Islet of Langerhans (tissue), 1 donor: Measurements from ENCODE around the gene LIPG.
"Not testable (repeated sequence)": the region's sequence is repeated elsewhere in the genome, so short reads cannot be mapped to it uniquely, and the experiment has no call there.

ENCODE experiments used
- FAIRE-seq: peaks from one replicate; lab custom pipeline; 2011; peaks lifted over from hg19 to GRCh38; lab: Jason Lieb, UNC

LIPG gene

DNA sequence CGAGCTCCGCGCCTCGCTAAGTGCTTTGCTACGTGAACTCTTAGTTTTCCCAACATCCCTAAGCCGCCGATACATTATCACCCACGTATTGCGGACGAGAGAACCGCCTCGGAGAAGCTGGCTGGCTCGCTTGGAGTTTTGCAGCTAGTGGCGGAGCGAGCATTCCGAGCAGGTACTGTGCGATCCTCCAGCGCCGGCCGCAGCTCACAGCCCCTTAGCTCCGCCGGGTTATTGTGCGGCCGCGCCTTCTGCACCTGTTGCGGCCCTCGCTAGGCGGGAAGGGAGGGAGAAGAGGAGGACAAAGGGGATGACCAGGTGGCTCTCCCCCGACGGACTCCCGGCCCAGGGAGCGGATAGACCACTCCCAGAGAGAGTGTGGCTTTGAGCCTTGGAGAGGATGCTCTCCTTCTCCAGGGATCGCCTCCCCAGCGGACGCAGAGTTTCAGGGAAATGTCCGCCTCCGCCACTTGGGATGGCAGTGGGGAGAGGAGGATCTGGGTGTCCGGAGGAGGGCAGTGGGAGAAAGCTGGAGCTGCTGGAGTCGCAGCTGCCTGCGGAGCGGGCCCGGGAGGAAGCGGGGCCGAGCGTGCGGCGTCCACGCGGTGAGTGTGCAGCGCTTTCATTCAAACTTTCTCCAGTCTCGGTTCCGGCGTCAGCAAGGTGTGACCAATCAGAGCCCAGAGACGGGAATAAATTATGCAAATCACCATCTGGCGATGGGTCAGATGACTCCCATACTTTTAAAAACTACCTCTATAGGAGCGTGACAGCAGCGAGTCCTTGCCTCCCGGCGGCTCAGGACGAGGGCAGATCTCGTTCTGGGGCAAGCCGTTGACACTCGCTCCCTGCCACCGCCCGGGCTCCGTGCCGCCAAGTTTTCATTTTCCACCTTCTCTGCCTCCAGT, at the start of gene LIPG:
LIPG (plus strand) TSS at position 769 of the 905 bp plus-strand sequence. CDS start 252 bp downstream, outside the sequence.
- peak; percentile 80 for FAIRE-seq

GRCh38 chr18:49512876-49513275, 49.0 kb upstream of the LIPG start:
- not testable (repeated sequence) for FAIRE-seq

DNA sequence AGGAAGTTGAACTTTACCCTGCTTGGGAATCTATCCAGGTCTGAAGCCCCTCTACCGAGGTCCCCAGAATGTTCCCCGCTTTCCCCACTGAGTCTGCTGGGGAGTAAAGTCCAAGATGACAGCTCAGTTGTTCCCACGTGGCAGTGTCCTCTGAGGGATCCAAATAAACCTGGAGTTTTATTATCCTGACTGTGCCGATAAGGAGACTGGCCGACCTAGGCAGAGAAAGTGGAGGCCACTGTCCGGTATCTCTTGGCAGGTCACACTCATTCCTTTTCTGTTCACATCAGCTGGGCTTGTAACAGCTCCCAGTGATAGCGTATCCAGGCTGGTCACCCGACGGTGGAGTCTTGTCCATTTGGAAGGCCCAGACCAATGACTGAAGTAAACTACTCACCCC, 47.3 kb upstream of the LIPG start:
- FAIRE-seq, result no peak

- not testable (repeated sequence) for FAIRE-seq
Measured at GRCh38 chr18:49515003-49515402, 46.9 kb upstream of the LIPG start.

GRCh38 chr18:49515516-49515915, 46.3 kb upstream of the LIPG start:
- FAIRE-seq, result no peak

DNA sequence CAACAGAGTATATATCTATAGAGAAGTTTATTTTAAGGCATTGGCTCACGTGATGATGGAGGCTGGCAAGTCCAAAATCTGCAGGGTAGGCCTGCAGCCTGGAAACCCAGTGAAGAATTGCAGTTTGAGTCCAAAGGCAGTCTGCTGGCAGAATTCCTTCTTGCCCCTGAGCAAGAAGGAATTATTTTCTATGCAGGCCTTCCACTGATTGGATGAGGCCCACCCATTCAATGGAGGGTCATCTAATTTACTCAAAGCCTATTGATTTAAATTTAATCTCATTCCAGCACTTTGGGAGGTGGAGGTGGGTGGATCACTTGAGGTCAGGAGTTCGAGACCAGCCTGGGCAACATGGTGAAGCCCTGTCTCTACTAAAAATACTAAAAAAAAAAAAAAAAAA, 44.4 kb upstream of the LIPG start:
- FAIRE-seq, result no peak

DNA sequence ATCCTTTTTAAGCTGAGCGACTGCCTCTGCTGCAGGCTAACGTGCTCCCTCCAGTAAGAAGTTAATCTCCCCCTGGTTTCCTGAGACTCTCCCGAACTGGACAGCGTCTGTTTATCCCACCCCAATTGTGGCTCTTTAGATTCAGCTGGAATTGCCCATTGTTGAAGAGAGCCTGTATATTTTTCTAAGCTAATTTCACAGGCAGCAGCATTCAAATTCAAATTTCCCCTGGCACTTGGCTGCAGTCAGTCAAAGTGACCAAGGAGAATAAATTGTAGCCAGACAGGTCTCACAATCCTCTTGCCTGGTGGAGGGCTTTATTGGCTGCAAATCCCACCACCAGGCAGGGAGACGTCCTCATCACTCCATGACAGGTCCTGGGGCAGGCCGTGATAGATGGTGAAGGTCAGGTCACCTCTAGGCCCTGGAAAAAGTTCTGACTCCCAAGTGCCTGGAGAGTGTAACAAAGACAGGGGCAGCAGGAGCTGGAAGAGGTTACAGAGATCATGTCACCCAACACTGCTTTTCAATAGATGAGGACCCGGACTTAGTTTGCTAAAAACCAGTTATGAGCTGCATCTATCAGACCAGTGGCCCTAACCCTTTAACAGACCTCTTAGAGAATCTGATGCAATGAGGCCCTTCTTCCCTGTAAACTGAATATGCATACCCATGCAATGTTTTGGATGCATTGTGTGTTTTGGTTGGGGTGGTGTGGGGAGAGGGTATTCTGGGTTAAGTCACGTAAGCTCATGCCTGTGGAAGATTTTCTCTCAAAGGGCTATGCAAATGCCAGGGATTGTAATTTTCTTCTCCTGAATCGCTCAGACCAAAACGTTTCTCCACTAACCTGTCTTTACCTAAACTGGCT, 42.5 kb upstream of the LIPG start:
- no peak for FAIRE-seq

DNA sequence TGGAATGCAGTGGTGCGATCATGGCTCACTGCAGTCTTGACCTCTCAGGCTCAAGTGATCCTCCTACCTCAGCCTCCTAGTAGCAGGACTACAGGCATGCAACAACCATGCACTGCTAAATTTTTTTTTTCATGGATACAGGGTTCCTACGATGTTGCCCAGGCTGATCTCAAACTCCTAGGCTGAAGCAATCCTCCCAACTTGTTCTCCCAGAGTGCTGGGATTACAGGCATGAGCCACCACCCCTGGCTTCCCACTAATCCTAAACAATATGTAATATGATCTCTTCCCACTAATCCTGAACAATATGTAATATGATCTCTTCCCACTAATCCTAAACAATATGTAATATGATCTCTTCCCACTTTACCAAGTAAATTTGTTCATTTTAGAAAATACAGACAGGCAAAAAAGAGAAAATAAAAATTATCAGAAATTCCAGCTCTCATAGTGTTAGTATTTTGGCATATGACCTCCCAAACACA, 41.2 kb upstream of the LIPG start:
- no peak for FAIRE-seq

GRCh38 chr18:49521216-49521835, 40.5 kb upstream of the LIPG start:
- FAIRE-seq, result no peak

DNA sequence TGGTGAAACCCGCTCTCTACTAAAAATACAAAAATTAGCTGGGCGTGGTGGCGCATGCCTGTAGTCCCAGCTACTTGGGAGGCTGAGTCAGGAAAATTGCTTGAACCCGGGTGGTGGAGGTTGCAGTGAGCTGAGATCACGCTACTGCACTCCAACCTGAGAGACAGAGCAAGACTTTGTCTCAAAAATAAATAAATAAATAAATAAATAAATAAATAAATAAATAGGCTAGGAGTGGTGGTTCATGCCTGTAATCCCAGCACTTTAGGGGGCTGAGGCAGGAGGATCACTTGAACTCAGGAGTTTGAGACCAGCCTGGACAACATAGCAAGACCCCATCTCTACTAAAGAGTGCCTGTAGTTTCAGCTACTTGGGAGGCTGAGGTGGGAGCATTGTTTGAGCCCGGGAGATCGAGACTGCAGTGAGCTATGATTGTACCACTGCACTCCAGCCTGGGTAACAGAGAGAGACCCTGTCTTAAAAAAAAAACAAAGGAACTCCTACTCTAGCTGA, 38.2 kb upstream of the LIPG start:
- FAIRE-seq, result not testable (repeated sequence)

GRCh38 chr18:49524349-49524748, 37.5 kb upstream of the LIPG start:
- no peak for FAIRE-seq

DNA sequence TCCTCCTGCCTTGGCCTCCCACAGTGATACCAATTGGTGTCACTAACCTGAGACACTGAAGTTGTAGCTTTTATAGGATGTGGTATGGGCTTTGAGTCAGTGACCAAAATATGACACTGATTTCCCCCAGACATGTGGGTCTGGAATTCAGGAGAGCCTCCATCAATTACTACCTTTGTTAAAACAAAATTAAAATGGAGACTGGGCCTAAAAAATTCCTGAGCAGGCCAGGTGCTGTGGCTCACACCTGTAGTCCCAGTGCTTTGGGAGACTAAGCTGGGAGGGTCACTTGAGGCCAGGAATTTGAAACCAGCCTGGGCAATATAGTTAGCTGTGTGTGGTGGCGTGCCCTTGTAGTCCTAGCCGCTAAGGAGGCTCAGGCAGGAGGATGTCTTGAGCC, 36.9 kb upstream of the LIPG start:
- FAIRE-seq, result no peak

DNA sequence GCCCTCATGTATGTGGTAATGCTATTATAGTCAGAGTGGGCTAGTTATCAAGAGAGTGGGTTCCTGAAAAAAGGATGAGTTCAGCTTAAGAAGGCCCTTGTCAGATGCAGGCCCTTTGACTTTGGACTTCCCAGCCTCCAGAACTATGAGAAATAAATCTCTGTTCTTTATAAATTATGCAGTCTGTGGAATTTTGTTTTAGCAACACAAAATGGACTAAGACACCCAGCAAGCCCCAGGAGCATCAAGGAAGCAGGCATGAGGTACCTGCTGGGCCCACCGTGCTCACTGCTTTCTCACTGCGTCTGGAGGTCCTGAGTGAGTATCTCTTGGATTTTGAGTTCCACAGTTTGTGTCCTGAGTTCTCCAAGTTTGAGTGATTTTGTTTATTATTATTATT, 35.9 kb upstream of the LIPG start:
- FAIRE-seq, result no peak

GRCh38 chr18:49527631-49528327, 34.1 kb upstream of the LIPG start:
- FAIRE-seq, result no peak

- no peak for FAIRE-seq
Measured at GRCh38 chr18:49529596-49529995, 32.3 kb upstream of the LIPG start.

GRCh38 chr18:49531678-49532153, 30.1 kb upstream of the LIPG start:
- FAIRE-seq, result no peak

DNA sequence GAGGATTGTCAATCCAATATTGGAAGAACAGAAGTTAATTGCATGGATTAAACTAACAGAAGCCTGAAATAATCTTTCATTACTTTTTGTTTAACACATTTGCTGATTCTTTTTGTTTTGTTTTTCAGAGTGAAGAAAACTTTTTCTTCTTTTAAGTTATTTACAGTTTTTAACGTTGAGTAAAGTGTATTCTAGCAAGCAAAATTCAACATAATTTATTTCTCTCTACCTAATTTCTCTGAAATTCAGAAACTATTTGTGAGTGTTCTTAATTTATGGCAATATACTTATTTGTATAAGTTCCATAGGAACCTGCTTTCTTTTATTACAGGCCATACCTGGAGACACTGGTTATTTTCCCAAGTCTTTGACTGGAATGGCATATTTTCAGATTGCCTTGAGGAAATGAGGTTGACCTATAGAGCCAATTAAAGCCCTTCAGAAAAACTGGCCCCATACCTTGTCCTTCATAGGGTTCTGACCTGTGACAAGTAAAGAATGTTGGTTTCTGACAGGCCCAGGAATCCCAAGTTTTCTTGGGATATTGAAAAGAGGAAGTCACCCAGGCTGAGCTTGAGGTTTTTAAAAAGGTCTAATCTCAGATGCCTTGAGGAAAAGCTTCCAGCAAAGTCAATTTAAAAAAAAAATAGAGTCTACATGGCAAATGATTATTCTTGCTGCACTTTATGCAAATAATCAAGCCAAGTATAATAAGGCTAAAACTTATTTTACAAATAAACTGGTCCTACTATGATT, 26.8 kb upstream of the LIPG start:
- no peak for FAIRE-seq

- FAIRE-seq, result no peak
Measured at GRCh38 chr18:49537232-49537896, 24.5 kb upstream of the LIPG start.

DNA sequence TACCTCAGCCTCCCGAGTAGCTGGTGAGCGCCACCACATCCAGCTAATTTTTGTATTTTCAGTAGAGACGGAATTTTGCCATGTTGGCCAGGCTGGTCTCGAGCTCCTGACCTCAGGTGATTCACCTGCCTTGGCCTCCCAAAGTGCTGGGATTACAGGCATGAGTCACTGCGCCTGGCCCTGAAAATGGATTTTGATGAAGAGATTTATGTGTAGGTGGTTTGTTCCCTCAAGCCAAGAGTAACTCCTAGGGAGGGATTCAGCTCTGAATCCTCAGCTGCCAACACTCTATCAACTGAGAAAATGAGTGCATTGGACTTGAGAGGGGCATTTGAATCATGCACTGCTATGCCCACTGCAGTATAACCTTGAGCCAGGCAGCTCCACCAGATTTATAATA, 17.5 kb upstream of the LIPG start:
- no peak for FAIRE-seq

GRCh38 chr18:49546278-49546677, 15.6 kb upstream of the LIPG start:
- FAIRE-seq, result no peak
